K562 (cell line): ENCODE measurements around the gene SLC33A1. TPM values are rescaled to one million over a fixed set of nuclear protein-coding genes. Genes with fewer than 3 reads are reported as not detected.
A peak's percentile ranks its signal among the peaks of the same experiment; 100 is the strongest.

Experiments
- ARID1B ChIP-seq: fragments of 450-650 bp; IDR thresholded peaks from 2 replicates; pipeline ENCODE4 v1.6.1; 2016; ENCODE audit warnings: antibody characterized with exemption, mild to moderate bottlenecking, inconsistent platforms
- BDP1 ChIP-seq: IDR thresholded peaks from 3 replicates; pipeline ENCODE4 v1.6.1; 2011; ENCODE audit not compliant: insufficient read length, insufficient read depth
- BHLHE40 ChIP-seq: IDR thresholded peaks from 2 replicates; pipeline ENCODE4 v1.6.1; 2011; ENCODE audit warnings: low read length, improper control_type of control experiment
- BRD9 ChIP-seq: fragments of 450-650 bp; IDR thresholded peaks from 2 replicates; pipeline ENCODE4 v1.6.1; 2018; ENCODE audit warnings: low read depth; ENCODE audit not compliant: partially characterized antibody
- DACH1 ChIP-seq: fragments of 450-650 bp; IDR thresholded peaks from 2 replicates; pipeline ENCODE4 v1.6.1; 2018; ENCODE audit not compliant: partially characterized antibody
- DEAF1 ChIP-seq: fragments of 450-650 bp; formaldehyde crosslinking; IDR thresholded peaks from 2 replicates; pipeline ENCODE4 v1.4.0; 2020; ENCODE audit warnings: mild to moderate bottlenecking, moderate library complexity
- GTF3C2 ChIP-seq: IDR thresholded peaks from 3 replicates; pipeline ENCODE4 v1.6.1; 2011; ENCODE audit warnings: borderline replicate concordance, mild to moderate bottlenecking, moderate library complexity; ENCODE audit not compliant: insufficient read length; ENCODE audit errors: extremely low read depth
- HCFC1 ChIP-seq: IDR thresholded peaks from 2 replicates; pipeline ENCODE4 v1.6.1; 2012; ENCODE audit warnings: low read depth, low read length, improper control_type of control experiment
- MAFK ChIP-seq: IDR thresholded peaks from 2 replicates; pipeline ENCODE4 v1.6.1; 2011; ENCODE audit warnings: low read length, improper control_type of control experiment
- MNT ChIP-seq, 2 experiments: fragments of 450-650 bp; conservative IDR thresholded peaks; 2 replicates each; pipeline ENCODE4 v1.6.1; 2017; ENCODE audit warnings: mild to moderate bottlenecking in 2 of 2, moderate library complexity in 2 of 2
- NRF1 ChIP-seq, 2 experiments: fragments of 450-650 bp; IDR thresholded peaks in 1 of 2; conservative IDR thresholded peaks in 1 of 2; 2 replicates each; pipeline ENCODE4 v1.6.1; 2014; ENCODE audit warnings: mild to moderate bottlenecking in 2 of 2
- PATZ1 ChIP-seq: fragments of 250-450 bp; sonication (Bioruptor Pico); IDR thresholded peaks from 2 replicates; pipeline ENCODE4 v1.5.0; 2020; ENCODE audit warnings: mild to moderate bottlenecking, borderline replicate concordance
- RFX5 ChIP-seq: IDR thresholded peaks from 2 replicates; pipeline ENCODE4 v1.6.1; 2011; ENCODE audit warnings: low read depth, mild to moderate bottlenecking, improper control_type of control experiment, low read length
- SAFB ChIP-seq: fragments of 200-400 bp; formaldehyde crosslinking; IDR thresholded peaks from 2 replicates; pipeline ENCODE4 v1.6.1; 2017; ENCODE audit warnings: low read depth, low read length, borderline replicate concordance
- SMARCA4 ChIP-seq: fragments of 450-650 bp; IDR thresholded peaks from 2 replicates; pipeline ENCODE4 v1.6.1; 2016
- SRSF3 ChIP-seq: fragments of 200-400 bp; formaldehyde crosslinking; IDR thresholded peaks from 2 replicates; pipeline ENCODE4 v1.6.1; 2016; ENCODE audit warnings: mild to moderate bottlenecking, low read length, moderate library complexity; ENCODE audit not compliant: insufficient read depth
- SRSF9 ChIP-seq: fragments of 200-400 bp; formaldehyde crosslinking; IDR thresholded peaks from 2 replicates; pipeline ENCODE4 v1.6.1; 2017; ENCODE audit warnings: low read depth, low read length, borderline replicate concordance
- ZNF445 ChIP-seq: fragments of 250-450 bp; sonication (Bioruptor Pico); IDR thresholded peaks from 2 replicates; pipeline ENCODE4 v1.4.0; 2020; ENCODE audit warnings: low read depth, mild to moderate bottlenecking, moderate library complexity
- ZNF639 ChIP-seq, 2 experiments: fragments of 200-800 bp in 1 of 2; sonication (Bioruptor generic) in 1 of 2; sonication (generic) in 1 of 2; formaldehyde crosslinking in 1 of 2; IDR thresholded peaks in 1 of 2; conservative IDR thresholded peaks in 1 of 2; 2 replicates each; pipeline versions ENCODE4 v1.5.0 to v1.6.1; 2016 to 2020; ENCODE audit warnings: missing compliant biosample characterization in 1 of 2, missing genetic modification characterization in 1 of 2, missing genetic modification reagents in 1 of 2
- polyA plus RNA-seq, 8 experiments: library from polyadenylated mRNA; depleted of rRNA in 4 of 8; stranded (reverse) in 5 of 8; unstranded in 3 of 8; fragments of >200 nt; fragmentation: Nextera tagmentation in 2 of 8; fragmentation: Illumina TruSeq in 1 of 8; extraction: Ambion mirVana in 2 of 8; extraction: Trizol in 1 of 8; gene quantifications; 2 replicates each; pipeline versions ENCODE4 v1.2.1 to v1.2.3, GENCODE V29; 2011 to 2014; ENCODE audit warnings: inconsistent platforms in 1 of 8, missing spikeins in 1 of 8
- total RNA-seq, 7 experiments: library from RNA; depleted of rRNA in 6 of 7; stranded (reverse); fragments of >200 nt in 6 of 7; fragmentation: Illumina TruSeq in 2 of 7; extraction: Trizol in 2 of 7; gene quantifications; 2 replicates each; pipeline versions ENCODE4 v1.2.1 to v1.2.3, GENCODE V29; 2011 to 2021; ENCODE audit warnings: low replicate concordance in 1 of 7

The SLC33A1 gene
- total and polyA plus RNA-seq, 9 of the 15 experiments (the other 6 are each of a cell fraction or from before 2014, with no cell fraction given), result 6.2 to 26.8 (median 19.6) TPM

- TF ChIP-seq ZNF639 (CRISPR knock-in tag; conservative IDR thresholded peaks at IDR 0.05 in 1 of 2, IDR thresholded peaks at IDR 0.05 in 1 of 2), result no peak
- TF ChIP-seq SMARCA4, result 0 out of 2 replicates have a peak, but pooled peaks have one; percentile 19
- no peak for TF ChIP-seq PATZ1 (CRISPR knock-in tag)
- TF ChIP-seq DEAF1 (CRISPR knock-in tag), result no peak
- no peak for TF ChIP-seq NRF1 (conservative IDR thresholded peaks at IDR 0.05 in 1 of 2, IDR thresholded peaks at IDR 0.05 in 1 of 2)
- no peak for TF ChIP-seq ZNF445 (CRISPR knock-in tag)
- TF ChIP-seq GTF3C2, result no peak
- TF ChIP-seq MNT (conservative IDR thresholded peaks at IDR 0.05), result no peak
- no peak for TF ChIP-seq HCFC1
- peak; percentile 15; the same call in 1 of the 2 replicates for TF ChIP-seq ARID1B
- TF ChIP-seq SRSF3, result no peak
- TF ChIP-seq RFX5, result no peak
- TF ChIP-seq BRD9, result no peak
- no peak for TF ChIP-seq BHLHE40
- no peak for TF ChIP-seq SRSF9
- TF ChIP-seq DACH1, result peak; percentile 8
- TF ChIP-seq MAFK, result peak; percentile 79
- no peak for TF ChIP-seq BDP1
- TF ChIP-seq SAFB, result no peak
These were observed 63.0 kb downstream of the SLC33A1 start (continued) for GRCh38 chr3:155791190-155791589.
